GM19328 (cell line): ENCODE data around the gene TMEM82.

Source experiments
- ATAC-seq: cut with Tn5 transposase; IDR thresholded peaks from one replicate; pipeline ENCODE4 v1.9.1; 2021; ENCODE audit warnings: mild to moderate bottlenecking, moderate library complexity; ENCODE audit not compliant: unreplicated experiment

Gene TMEM82

GRCh38 chr1:15734901-15735300 is 7.4 kb upstream of the TMEM82 start:
- no peak for ATAC-seq

- ATAC-seq = no peak
These were observed 6.8 kb upstream of the TMEM82 start for GRCh38 chr1:15735304-15736037.

- no peak for ATAC-seq
These were observed 6.0 kb upstream of the TMEM82 start, which contains the start of gene SLC25A34 for GRCh38 chr1:15736038-15736891. TSS of gene SLC25A34 (plus strand) at chr1:15736258. CDS start at chr1:15736486, 228 bp downstream.

- ATAC-seq = no peak
These were observed 5.4 kb upstream of the TMEM82 start for GRCh38 chr1:15736892-15737261.

- no peak for ATAC-seq
These were observed 4.7 kb upstream of the TMEM82 start for GRCh38 chr1:15737324-15738319.

- ATAC-seq = no peak
These were observed 3.7 kb upstream of the TMEM82 start for GRCh38 chr1:15738416-15739113.

- no peak for ATAC-seq
These were observed 3.0 kb upstream of the TMEM82 start for GRCh38 chr1:15739259-15739658.

GRCh38 chr1:15739745-15740144 is 2.6 kb upstream of the TMEM82 start:
- no peak for ATAC-seq

GRCh38 chr1:15740924-15741850 is 1.1 kb upstream of the TMEM82 start:
- ATAC-seq = no peak

GRCh38 chr1:15744122-15744679 is 1.9 kb downstream of the TMEM82 start:
- no peak for ATAC-seq

GRCh38 chr1:15747378-15747777 is 5.1 kb downstream of the TMEM82 start:
- ATAC-seq = no peak

GRCh38 chr1:15748264-15748663 is 6.0 kb downstream of the TMEM82 start:
- no peak for ATAC-seq

GRCh38 chr1:15748690-15749398 is 6.5 kb downstream of the TMEM82 start:
- no peak for ATAC-seq

- no peak for ATAC-seq
These were observed 7.3 kb downstream of the TMEM82 start for GRCh38 chr1:15749399-15750291.

GRCh38 chr1:15750924-15751323 is 8.6 kb downstream of the TMEM82 start:
- ATAC-seq = no peak

- no peak for ATAC-seq
These were observed 9.4 kb downstream of the TMEM82 start for GRCh38 chr1:15751717-15752116.

GRCh38 chr1:15753776-15754175 is 11.5 kb downstream of the TMEM82 start:
- ATAC-seq = no peak
